Fibroblast of lung (primary cell): ENCODE data around the gene PDZK1IP1. TPM values are rescaled to one million over a fixed set of nuclear protein-coding genes. Genes with fewer than 3 reads are reported as not detected.
"Not testable (repeated sequence)": the region's sequence is repeated elsewhere in the genome, so short reads cannot be mapped to it uniquely, and the experiment has no call there.

Source experiments
- DNase-seq, 2 donors: peaks; one replicate each; pipeline versions ENCODE4 v3.0.0 to v3.0.0-alpha.2; 2010; ENCODE audit warnings: low read depth in 2 of 2
- H2AFZ ChIP-seq: 2 replicates; pipeline ENCODE4 v1.5.1; 2012; ENCODE audit warnings: low read length, control low read depth, inconsistent platforms
- H3K27ac ChIP-seq: 2 replicates; pipeline ENCODE4 v1.5.1; 2011; ENCODE audit warnings: low read length, control low read depth; ENCODE audit not compliant: insufficient read depth
- H3K27me3 ChIP-seq: 2 replicates; pipeline ENCODE4 v1.5.1; 2011; ENCODE audit warnings: mild to moderate bottlenecking, low read length; ENCODE audit not compliant: control insufficient read depth, insufficient read depth
- H3K36me3 ChIP-seq: 2 replicates; pipeline ENCODE4 v1.5.1; 2011; ENCODE audit warnings: low read length; ENCODE audit not compliant: control insufficient read depth, insufficient read depth
- H3K4me1 ChIP-seq: 2 replicates; pipeline ENCODE4 v1.5.1; 2011; ENCODE audit warnings: low read length; ENCODE audit not compliant: control insufficient read depth, insufficient read depth; ENCODE audit errors: extremely low read depth
- H3K4me2 ChIP-seq: 2 replicates; pipeline ENCODE4 v1.5.1; 2011; ENCODE audit warnings: low read length, control low read depth; ENCODE audit not compliant: insufficient read depth; ENCODE audit errors: extremely low read depth
- H3K4me3 ChIP-seq, 4 experiments: fragments of 200-600 bp in 1 of 4; sonication (generic) in 1 of 4; replicated peaks in 1 of 4; 2 replicates each; pipeline ENCODE4 v1.5.1; 2011 to 2016; ENCODE audit warnings: low read length in 4 of 4, low read depth in 3 of 4, mild to moderate bottlenecking in 3 of 4, control low read depth in 2 of 4, inconsistent platforms in 1 of 4, mixed read lengths in 1 of 4; ENCODE audit not compliant: insufficient read depth in 1 of 4; ENCODE audit errors: control extremely low read depth in 1 of 4
- H3K79me2 ChIP-seq: 2 replicates; pipeline ENCODE4 v1.5.1; 2012; ENCODE audit warnings: mild to moderate bottlenecking, low read length, inconsistent platforms; ENCODE audit not compliant: control insufficient read depth, insufficient read depth
- H3K9ac ChIP-seq: 2 replicates; pipeline ENCODE4 v1.5.1; 2011; ENCODE audit warnings: mild to moderate bottlenecking, low read length, control low read depth; ENCODE audit not compliant: insufficient read depth
- H3K9me3 ChIP-seq: 2 replicates; pipeline ENCODE4 v1.5.1; 2012; ENCODE audit warnings: low read depth, low read length; ENCODE audit not compliant: control insufficient read depth, insufficient read depth
- H4K20me1 ChIP-seq: 2 replicates; pipeline ENCODE4 v1.5.1; 2011; ENCODE audit warnings: low read length; ENCODE audit not compliant: control insufficient read depth, insufficient read depth; ENCODE audit errors: extremely low read depth
- EZH2 ChIP-seq: IDR thresholded peaks from 2 replicates; pipeline ENCODE4 v1.5.1; 2012; ENCODE audit warnings: low read length, control low read depth, mild to moderate bottlenecking; ENCODE audit errors: missing control alignments
- polyA plus RNA-seq, 2 donors: library from polyadenylated mRNA; depleted of rRNA in 1 of 2; stranded (reverse) in 1 of 2; unstranded in 1 of 2; fragments of >200 nt; gene quantifications; 2 replicates each; pipeline ENCODE4 v1.2.1, GENCODE V29; 2011 to 2012; ENCODE audit warnings: missing spikeins in 1 of 2
- total RNA-seq: library from RNA; depleted of rRNA; stranded (reverse); fragments of >200 nt; gene quantifications from 2 replicates; pipeline ENCODE4 v1.2.1, GENCODE V29; 2014
- TF ChIP-seq, protein P1 (sequence below), 2 donors: IDR thresholded peaks in 1 of 2; conservative IDR thresholded peaks in 1 of 2; 1 replicate in 1 of 2; 2 replicates in 1 of 2; pipeline ENCODE4 v1.5.1; 2011 to 2012; ENCODE audit warnings: low read length in 2 of 2, control low read depth in 1 of 2, inconsistent platforms in 1 of 2, low read depth in 1 of 2, mild to moderate bottlenecking in 1 of 2

PDZK1IP1 gene
- total and polyA plus RNA-seq, 2 donors (not counting 1 experiment from before 2014, with no cell fraction given), result not detected

DNA sequence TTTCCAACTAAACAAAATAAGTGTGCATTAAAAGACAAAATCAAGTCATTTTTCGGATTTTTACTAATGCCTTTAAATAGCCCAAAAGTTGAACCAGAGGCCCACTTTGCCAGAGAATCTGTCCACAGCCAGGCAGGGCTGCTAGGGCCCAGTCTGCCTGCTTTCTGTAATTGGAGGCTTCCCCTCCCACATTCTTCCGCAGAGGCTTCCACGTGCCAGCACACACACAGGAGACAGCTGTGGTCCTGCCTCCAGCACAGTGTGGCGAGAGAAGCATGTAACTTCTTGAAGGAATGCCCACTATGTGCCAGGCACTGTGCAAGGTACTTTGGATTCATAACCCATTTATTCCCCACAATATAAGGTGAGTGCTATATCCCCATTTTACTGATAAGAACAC is 11.3 kb upstream of the PDZK1IP1 start:
- H3K9me3 ChIP-seq, result no peaks in the 10 kb centered on the region
- TF ChIP-seq, protein P1, sequence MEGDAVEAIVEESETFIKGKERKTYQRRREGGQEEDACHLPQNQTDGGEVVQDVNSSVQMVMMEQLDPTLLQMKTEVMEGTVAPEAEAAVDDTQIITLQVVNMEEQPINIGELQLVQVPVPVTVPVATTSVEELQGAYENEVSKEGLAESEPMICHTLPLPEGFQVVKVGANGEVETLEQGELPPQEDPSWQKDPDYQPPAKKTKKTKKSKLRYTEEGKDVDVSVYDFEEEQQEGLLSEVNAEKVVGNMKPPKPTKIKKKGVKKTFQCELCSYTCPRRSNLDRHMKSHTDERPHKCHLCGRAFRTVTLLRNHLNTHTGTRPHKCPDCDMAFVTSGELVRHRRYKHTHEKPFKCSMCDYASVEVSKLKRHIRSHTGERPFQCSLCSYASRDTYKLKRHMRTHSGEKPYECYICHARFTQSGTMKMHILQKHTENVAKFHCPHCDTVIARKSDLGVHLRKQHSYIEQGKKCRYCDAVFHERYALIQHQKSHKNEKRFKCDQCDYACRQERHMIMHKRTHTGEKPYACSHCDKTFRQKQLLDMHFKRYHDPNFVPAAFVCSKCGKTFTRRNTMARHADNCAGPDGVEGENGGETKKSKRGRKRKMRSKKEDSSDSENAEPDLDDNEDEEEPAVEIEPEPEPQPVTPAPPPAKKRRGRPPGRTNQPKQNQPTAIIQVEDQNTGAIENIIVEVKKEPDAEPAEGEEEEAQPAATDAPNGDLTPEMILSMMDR (conservative IDR thresholded peaks at IDR 0.05 in 1 of 2, IDR thresholded peaks at IDR 0.05 in 1 of 2; ENCODE audit: low read depth in 1 of 2, low read length in 2 of 2), result no peak
- TF ChIP-seq EZH2, result no peak
- H3K4me2 ChIP-seq, result no peak overlapping the region
- H3K27ac ChIP-seq, result no peak overlapping the region
- no peaks in the 10 kb centered on the region for H3K4me1 ChIP-seq
- H3K9ac ChIP-seq, result no peak overlapping the region
- H2AFZ ChIP-seq, result no peak overlapping the region
- H3K27me3 ChIP-seq, result peaks cover 4% of the 10 kb centered on the region
- no peaks in the 10 kb centered on the region for H3K36me3 ChIP-seq
- no peaks in the 10 kb centered on the region for H3K79me2 ChIP-seq
- DNase-seq, result peak in 1 of 2 donors; percentile 43
- H4K20me1 ChIP-seq, result no peaks in the 10 kb centered on the region
- H3K4me3 ChIP-seq, result no peak overlapping the region

DNA sequence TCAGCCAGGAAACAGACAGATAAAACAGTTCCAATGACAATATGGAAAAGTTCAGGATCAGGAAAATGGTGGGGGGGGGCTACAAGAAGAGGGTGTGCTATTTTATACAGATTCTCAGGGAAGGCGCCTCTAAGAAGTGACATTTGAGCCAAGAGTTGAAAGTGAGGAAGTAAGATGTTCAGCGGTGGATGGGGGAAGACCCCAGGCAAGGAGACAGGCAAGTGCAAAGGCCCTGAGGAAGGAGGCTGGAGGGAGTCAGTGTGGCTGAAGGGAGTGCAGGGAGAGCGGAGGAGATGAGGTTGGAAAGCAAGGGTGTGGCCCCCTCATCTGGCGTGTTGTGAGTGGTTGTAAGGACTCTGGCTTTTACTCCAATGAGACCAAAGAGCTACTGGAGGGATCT is 8.4 kb upstream of the PDZK1IP1 start:
- peaks cover 4% of the 10 kb centered on the region for H3K27me3 ChIP-seq
- H3K4me2 ChIP-seq, result no peak overlapping the region
- no peak for DNase-seq
- no peaks in the 10 kb centered on the region for H3K4me1 ChIP-seq
- no peak overlapping the region for H3K9ac ChIP-seq
- H3K36me3 ChIP-seq, result no peaks in the 10 kb centered on the region
- H4K20me1 ChIP-seq, result no peaks in the 10 kb centered on the region
- no peaks in the 10 kb centered on the region for H3K79me2 ChIP-seq
- no peak overlapping the region for H2AFZ ChIP-seq
- H3K4me3 ChIP-seq, result no peak overlapping the region
- TF ChIP-seq, protein P1 (conservative IDR thresholded peaks at IDR 0.05 in 1 of 2, IDR thresholded peaks at IDR 0.05 in 1 of 2; ENCODE audit: low read depth in 1 of 2, low read length in 2 of 2), result no peak
- no peak for TF ChIP-seq EZH2
- H3K9me3 ChIP-seq, result no peaks in the 10 kb centered on the region
- no peak overlapping the region for H3K27ac ChIP-seq

- TF ChIP-seq, protein P1 (conservative IDR thresholded peaks at IDR 0.05 in 1 of 2, IDR thresholded peaks at IDR 0.05 in 1 of 2; ENCODE audit: low read depth in 1 of 2, low read length in 2 of 2), result no peak
- TF ChIP-seq EZH2, result no peak
- Histone ChIP-seq H3K4me2 (no peak overlapping the region), H3K27ac (no peak overlapping the region), H3K4me1 (no peaks in the 10 kb centered on the region), H3K9me3 (no peaks in the 10 kb centered on the region), H4K20me1 (no peaks in the 10 kb centered on the region), H3K79me2 (no peaks in the 10 kb centered on the region), H2AFZ (no peak overlapping the region), H3K9ac (no peak overlapping the region), H3K36me3 (no peaks in the 10 kb centered on the region), H3K27me3 (peaks cover 4% of the 10 kb centered on the region), H3K4me3 (no peak overlapping the region)
- DNase-seq, result no peak
Observed at GRCh38 chr1:47196622-47197021, 6.8 kb upstream of the PDZK1IP1 start.

- H3K36me3 ChIP-seq, H2AFZ ChIP-seq, DNase-seq, H3K9ac ChIP-seq, H3K4me2 ChIP-seq, H3K4me1 ChIP-seq, H3K9me3 ChIP-seq, H4K20me1 ChIP-seq, H3K27me3 ChIP-seq, H3K4me3 ChIP-seq, H3K27ac ChIP-seq, H3K79me2 ChIP-seq: not testable (repeated sequence)
Observed at GRCh38 chr1:47195981-47196380, 6.1 kb upstream of the PDZK1IP1 start.
